GM18508 (cell line): Measurements from ENCODE around the gene NEO1.
"Not testable (repeated sequence)": the region's sequence is repeated elsewhere in the genome, so short reads cannot be mapped to it uniquely, and the experiment has no call there.

Source experiments
- ATAC-seq: cut with Tn5 transposase; IDR thresholded peaks from one replicate; pipeline ENCODE4 v1.9.1; 2021; ENCODE audit warnings: moderate number of reproducible peaks; ENCODE audit not compliant: insufficient read depth, unreplicated experiment

Gene NEO1

GRCh38 chr15:73134196-73134595 lies 81.9 kb downstream of the NEO1 start:
- no peak for ATAC-seq

- no peak for ATAC-seq
Measured at GRCh38 chr15:73139041-73139743, 86.9 kb downstream of the NEO1 start.

GRCh38 chr15:73139744-73140553 lies 87.7 kb downstream of the NEO1 start:
- no peak for ATAC-seq

GRCh38 chr15:73141216-73141900 lies 89.1 kb downstream of the NEO1 start:
- no peak for ATAC-seq

- peak; percentile 79 for ATAC-seq
Measured at GRCh38 chr15:73142802-73143762, 90.8 kb downstream of the NEO1 start.

GRCh38 chr15:73143763-73144155 lies 91.5 kb downstream of the NEO1 start:
- ATAC-seq: no peak

- no peak for ATAC-seq
Measured at GRCh38 chr15:73146419-73146818, 94.2 kb downstream of the NEO1 start.

- ATAC-seq: no peak
Measured at GRCh38 chr15:73150831-73151230, 98.6 kb downstream of the NEO1 start.

GRCh38 chr15:73153024-73153423 lies 100.8 kb downstream of the NEO1 start:
- ATAC-seq: no peak

GRCh38 chr15:73153447-73153846 lies 101.2 kb downstream of the NEO1 start:
- ATAC-seq: no peak

GRCh38 chr15:73156431-73157191 lies 104.3 kb downstream of the NEO1 start:
- ATAC-seq: no peak

- ATAC-seq: no peak
Measured at GRCh38 chr15:73161546-73161945, 109.3 kb downstream of the NEO1 start.

GRCh38 chr15:73165435-73165834 lies 113.2 kb downstream of the NEO1 start:
- no peak for ATAC-seq

- ATAC-seq: no peak
Measured at GRCh38 chr15:73165844-73166243, 113.6 kb downstream of the NEO1 start.

- not testable (repeated sequence) for ATAC-seq
Measured at GRCh38 chr15:73166711-73167110, 114.4 kb downstream of the NEO1 start.

- no peak for ATAC-seq
Measured at GRCh38 chr15:73168487-73168886, 116.2 kb downstream of the NEO1 start.

GRCh38 chr15:73171711-73172110 lies 119.4 kb downstream of the NEO1 start:
- ATAC-seq: no peak

GRCh38 chr15:73172508-73172907 lies 120.2 kb downstream of the NEO1 start:
- no peak for ATAC-seq

GRCh38 chr15:73174171-73174570 lies 121.9 kb downstream of the NEO1 start:
- ATAC-seq: no peak
